ENCODE measurements around the gene GGNBP2. TPM values are rescaled to one million over a fixed set of nuclear protein-coding genes. Genes with fewer than 3 reads are reported as not detected.
A peak's percentile ranks its signal among the peaks of the same experiment; 100 is the strongest.

GGNBP2 gene
- polyA plus RNA-seq, 6 donors from 2014 or later, result 45.5 to 86.3 (median 61.3) TPM

- H3K9me3 Mint-ChIP-seq, result no peaks in the 10 kb centered on the region
- no peak for ATAC-seq (ENCODE audit: low read depth in 2 of 2)
- no peaks in the 10 kb centered on the region for H3K36me3 Mint-ChIP-seq
Measured at GRCh38 chr17:36616061-36617029, 71.6 kb downstream of the GGNBP2 start.

GRCh38 chr17:36617773-36618172, 73.1 kb downstream of the GGNBP2 start:
- Mint-ChIP-seq H3K27ac (peak overlapping the region in 2 of 6 donors; percentile 68 to 77), H3K36me3 (no peaks in the 10 kb centered on the region), H3K9me3 (no peaks in the 10 kb centered on the region), H3K4me3 (no peak overlapping the region), H3K4me1 (peaks cover 0 to 5% (median 0%) of the 10 kb centered on the region in 3 donors), H3K27me3 (peaks cover 0 to 14% (median 0%) of the 10 kb centered on the region in 3 donors)
- ATAC-seq (ENCODE audit: low read depth in 2 of 2) (no peak), DNase-seq (no peak)

More at GRCh38 chr17:36616061-36617029, 71.6 kb downstream of the GGNBP2 start:
- H3K4me3 Mint-ChIP-seq, result no peak overlapping the region
- peaks cover 0 to 12% (median 0%) of the 10 kb centered on the region in 3 donors for H3K27me3 Mint-ChIP-seq
- no peak overlapping the region for H3K27ac Mint-ChIP-seq
- peaks cover 0 to 5% (median 0%) of the 10 kb centered on the region in 3 donors for H3K4me1 Mint-ChIP-seq
- DNase-seq, result no peak

- H3K27ac Mint-ChIP-seq, result no peak overlapping the region
- peaks cover 0 to 5% (median 0%) of the 10 kb centered on the region in 3 donors for H3K27me3 Mint-ChIP-seq
- peaks cover 0 to 4% (median 4%) of the 10 kb centered on the region in 3 donors for H3K4me1 Mint-ChIP-seq
- H3K9me3 Mint-ChIP-seq, result no peaks in the 10 kb centered on the region
- DNase-seq (no peak), ATAC-seq (ENCODE audit: low read depth in 2 of 2) (no peak)
- H3K4me3 Mint-ChIP-seq, result peak overlapping the region in 1 of 8 donors; percentile 41
- no peaks in the 10 kb centered on the region for H3K36me3 Mint-ChIP-seq
Measured at GRCh38 chr17:36623281-36623680, 78.6 kb downstream of the GGNBP2 start.

GRCh38 chr17:36625188-36625587, 80.5 kb downstream of the GGNBP2 start:
- no peak for DNase-seq
- Mint-ChIP-seq H3K9me3 (no peaks in the 10 kb centered on the region), H3K36me3 (no peaks in the 10 kb centered on the region), H3K27ac (peak overlapping the region in 1 of 6 donors; percentile 47), H3K27me3 (peaks cover 0 to 13% (median 0%) of the 10 kb centered on the region in 3 donors), H3K4me1 (peaks cover 4 to 10% (median 8%) of the 10 kb centered on the region in 3 donors), H3K4me3 (no peak overlapping the region)
- no peak for ATAC-seq (ENCODE audit: low read depth in 2 of 2)

- Mint-ChIP-seq H3K9me3 (no peaks in the 10 kb centered on the region), H3K4me3 (no peak overlapping the region), H3K4me1 (peaks cover 4 to 10% (median 8%) of the 10 kb centered on the region in 3 donors), H3K27ac (no peak overlapping the region), H3K36me3 (no peaks in the 10 kb centered on the region), H3K27me3 (peaks cover 0 to 15% (median 9%) of the 10 kb centered on the region in 3 donors)
- DNase-seq (no peak), ATAC-seq (ENCODE audit: low read depth in 2 of 2) (no peak)
Measured at GRCh38 chr17:36627101-36627500, 82.4 kb downstream of the GGNBP2 start.

- no peak for DNase-seq
- H3K4me1 Mint-ChIP-seq, result peaks cover 4 to 10% (median 8%) of the 10 kb centered on the region in 3 donors
- H3K27me3 Mint-ChIP-seq, result peaks cover 4 to 25% (median 24%) of the 10 kb centered on the region in 3 donors
- H3K9me3 Mint-ChIP-seq, result no peaks in the 10 kb centered on the region
- peak overlapping the region in 1 of 6 donors; percentile 37 for H3K27ac Mint-ChIP-seq
- no peak overlapping the region for H3K4me3 Mint-ChIP-seq
- no peak for ATAC-seq (ENCODE audit: low read depth in 2 of 2)
- no peaks in the 10 kb centered on the region for H3K36me3 Mint-ChIP-seq
Measured at GRCh38 chr17:36628576-36628975, 83.9 kb downstream of the GGNBP2 start.

- peaks cover 4 to 10% (median 8%) of the 10 kb centered on the region in 3 donors for H3K4me1 Mint-ChIP-seq
- no peaks in the 10 kb centered on the region for H3K36me3 Mint-ChIP-seq
- DNase-seq, result peak; percentile 65
- peak overlapping the region in 1 of 6 donors; percentile 28 for H3K27ac Mint-ChIP-seq
- H3K27me3 Mint-ChIP-seq, result peaks cover 4 to 29% (median 27%) of the 10 kb centered on the region in 3 donors
- no peaks in the 10 kb centered on the region for H3K9me3 Mint-ChIP-seq
- ATAC-seq (ENCODE audit: low read depth in 2 of 2), result peak; percentile 61 to 74
- H3K4me3 Mint-ChIP-seq, result no peak overlapping the region
Measured at GRCh38 chr17:36629252-36629847, 84.6 kb downstream of the GGNBP2 start.

GRCh38 chr17:36629970-36630502, 85.3 kb downstream of the GGNBP2 start:
- Mint-ChIP-seq H3K27ac (no peak overlapping the region), H3K36me3 (no peaks in the 10 kb centered on the region), H3K9me3 (no peaks in the 10 kb centered on the region), H3K4me3 (no peak overlapping the region), H3K4me1 (peaks cover 3 to 10% (median 7%) of the 10 kb centered on the region in 3 donors), H3K27me3 (peaks cover 6 to 31% (median 31%) of the 10 kb centered on the region in 3 donors)
- ATAC-seq (ENCODE audit: low read depth in 2 of 2) (no peak), DNase-seq (no peak)

- Mint-ChIP-seq H3K4me1 (peaks cover 0 to 10% (median 4%) of the 10 kb centered on the region in 3 donors), H3K9me3 (no peaks in the 10 kb centered on the region), H3K27me3 (peaks cover 9 to 36% (median 35%) of the 10 kb centered on the region in 3 donors), H3K27ac (no peak overlapping the region), H3K36me3 (no peaks in the 10 kb centered on the region), H3K4me3 (no peak overlapping the region)
- no peak for DNase-seq
- ATAC-seq (ENCODE audit: low read depth in 2 of 2), result no peak
Measured at GRCh38 chr17:36631022-36631421, 86.3 kb downstream of the GGNBP2 start.

- Mint-ChIP-seq H3K27me3 (peaks cover 14 to 51% (median 41%) of the 10 kb centered on the region in 3 donors), H3K36me3 (no peaks in the 10 kb centered on the region), H3K9me3 (no peaks in the 10 kb centered on the region), H3K27ac (no peak overlapping the region), H3K4me1 (peaks cover 0 to 10% (median 4%) of the 10 kb centered on the region in 3 donors), H3K4me3 (no peak overlapping the region)
- DNase-seq (no peak), ATAC-seq (ENCODE audit: low read depth in 2 of 2) (no peak)
Measured at GRCh38 chr17:36632916-36633771, 88.4 kb downstream of the GGNBP2 start.
